GF-D8 (cell line): ENCODE results near the gene STEAP1B.
"Not testable (repeated sequence)": the region's sequence is repeated elsewhere in the genome, so short reads cannot be mapped to it uniquely, and the experiment has no call there.

Experiments used
- DNase-seq: peaks from one replicate; lab custom pipeline; 2025; lab: John Stamatoyannopoulos, UW

The STEAP1B gene

DNA sequence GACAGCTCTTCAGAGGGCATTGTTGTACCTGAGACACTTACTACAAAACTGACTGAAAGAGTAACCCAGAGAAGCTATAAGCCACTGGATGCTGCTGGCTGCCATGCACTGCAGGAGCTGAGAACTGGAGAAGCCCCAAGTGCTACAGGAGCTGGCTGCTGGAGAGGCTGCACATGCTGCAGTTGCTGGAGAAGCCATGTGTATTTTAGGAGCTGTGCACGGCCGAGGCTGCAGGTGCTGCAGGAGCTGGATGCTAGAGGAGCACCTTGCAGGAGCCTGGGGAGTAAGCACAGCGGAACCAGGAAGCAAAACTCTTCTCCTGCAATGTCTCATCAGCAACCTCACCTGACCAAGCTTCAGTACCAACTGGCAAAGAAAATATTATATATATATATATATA lies 45.5 kb downstream of the STEAP1B start:
- no peak for DNase-seq

DNA sequence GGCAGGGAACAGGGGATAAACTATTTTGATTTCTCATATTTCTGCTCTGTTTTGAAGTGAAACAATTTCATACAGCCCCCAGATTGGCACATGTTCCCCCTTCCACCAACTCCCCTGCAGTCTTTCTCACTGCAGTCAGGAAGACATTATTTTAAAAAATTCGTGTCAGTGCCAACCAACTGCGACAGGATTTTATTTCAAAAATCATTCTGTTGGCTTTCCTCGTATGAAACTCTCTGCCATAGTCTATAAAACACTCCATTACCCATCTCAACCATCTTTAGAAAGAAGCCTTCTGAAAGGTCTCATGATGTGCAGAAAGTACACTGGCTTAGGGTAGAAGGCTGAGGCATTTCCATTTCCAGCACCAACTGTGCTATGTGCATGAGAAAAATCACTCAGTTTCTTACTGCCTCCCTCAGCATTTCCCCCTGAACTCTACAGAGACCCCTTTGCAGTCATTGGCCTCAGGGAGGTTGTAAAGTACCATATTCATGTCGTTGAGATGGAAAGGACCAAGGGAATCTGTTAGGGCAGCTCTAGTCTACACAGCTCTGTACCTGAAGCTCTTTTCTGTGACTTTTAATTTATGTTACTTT lies 46.9 kb downstream of the STEAP1B start:
- no peak for DNase-seq

DNA sequence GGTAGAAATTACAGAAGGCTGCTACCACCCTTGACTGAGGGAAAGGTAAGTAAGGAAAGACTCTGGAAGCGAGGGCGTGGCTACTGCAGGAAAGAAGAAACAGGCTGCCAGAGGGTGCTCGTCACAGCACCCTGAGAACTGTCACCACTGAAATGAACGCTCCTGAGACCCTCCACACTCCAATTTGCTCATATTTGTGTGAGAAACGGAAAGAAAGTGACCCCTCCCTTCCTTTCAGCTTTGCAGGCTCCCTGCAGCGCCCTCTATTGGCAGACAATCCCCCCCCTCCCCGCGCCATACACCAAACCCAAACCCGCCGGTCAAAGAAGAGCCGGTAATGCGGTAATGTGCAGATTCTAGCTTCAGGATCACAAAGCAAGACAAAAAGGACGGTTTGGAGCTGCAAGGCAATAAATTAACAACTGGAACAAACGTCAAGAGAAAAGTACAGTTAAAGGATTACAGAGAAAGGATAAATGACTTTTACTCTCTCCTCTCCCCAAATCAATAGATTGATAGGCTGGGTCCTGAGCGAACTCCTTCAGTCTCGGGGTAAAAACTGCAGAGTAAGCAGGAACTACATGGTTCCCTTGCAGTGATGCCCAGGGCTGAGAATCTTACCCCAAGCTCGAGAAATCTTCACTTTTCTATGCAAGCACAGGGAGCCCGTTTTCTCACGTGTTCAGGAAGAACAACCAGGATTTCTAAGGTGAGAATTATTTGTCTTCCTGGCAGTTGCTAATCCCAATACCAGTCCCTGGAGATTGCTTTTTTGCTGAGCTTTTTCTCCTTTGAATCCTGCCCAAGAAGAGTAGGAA lies 47.6 kb downstream of the STEAP1B start:
- DNase-seq, result no peak

DNA sequence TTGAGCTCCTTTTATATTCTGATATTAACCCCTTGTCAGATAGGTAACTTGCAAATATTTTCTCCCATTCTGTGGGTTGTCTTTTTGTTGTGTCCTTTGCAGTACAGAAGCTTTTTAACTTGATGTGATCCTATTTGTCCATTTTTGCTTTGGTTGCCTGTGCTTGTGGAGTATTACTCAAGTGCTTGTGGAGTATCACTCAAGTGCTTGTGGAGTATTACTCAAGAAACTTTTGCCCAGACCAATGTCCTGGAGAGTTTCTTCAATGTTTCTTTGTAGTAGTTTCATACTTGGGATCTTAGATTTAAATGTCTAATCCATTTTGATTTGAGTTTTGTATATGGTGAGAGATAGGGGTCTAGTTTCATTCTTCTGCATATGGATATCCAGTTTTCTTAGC lies 50.0 kb downstream of the STEAP1B start:
- not testable (repeated sequence) for DNase-seq

DNA sequence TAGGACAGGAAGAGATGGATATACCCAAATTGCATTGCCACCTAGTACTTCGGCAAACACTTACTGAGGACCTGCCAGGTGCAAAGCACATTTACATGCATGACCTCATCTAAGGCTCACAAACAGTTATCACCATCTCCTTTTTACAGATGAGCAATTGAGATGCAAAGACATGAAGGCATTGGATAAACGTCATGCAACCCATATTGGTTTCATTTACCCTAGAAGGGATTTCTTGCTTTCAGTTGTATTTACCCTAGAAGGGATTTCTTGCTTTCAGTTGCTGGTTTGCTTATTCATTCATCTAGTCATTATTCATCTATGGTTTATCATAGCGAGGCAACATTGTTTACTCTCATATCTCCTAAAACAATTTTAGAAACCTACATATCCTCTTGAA lies 52.2 kb downstream of the STEAP1B start:
- no peak for DNase-seq

DNA sequence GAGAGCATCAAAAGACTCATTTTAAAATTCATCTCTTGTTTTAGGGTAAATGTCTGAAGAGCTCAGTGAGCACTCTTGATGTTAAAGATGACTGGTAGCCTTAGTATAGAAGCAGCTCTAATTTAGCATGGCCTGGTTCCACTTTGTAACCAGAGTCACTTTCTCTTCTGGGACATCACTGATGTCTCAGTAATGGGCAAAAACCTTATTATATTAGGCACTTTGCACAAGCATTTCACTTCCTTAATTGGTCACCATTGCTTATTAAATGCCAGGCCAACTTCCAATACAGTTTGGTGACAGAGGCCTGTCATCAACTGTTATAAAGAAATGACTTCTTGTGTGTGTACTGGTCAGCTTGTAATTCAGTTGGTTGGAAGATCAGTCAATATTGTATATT lies 53.0 kb downstream of the STEAP1B start:
- DNase-seq, result no peak

DNA sequence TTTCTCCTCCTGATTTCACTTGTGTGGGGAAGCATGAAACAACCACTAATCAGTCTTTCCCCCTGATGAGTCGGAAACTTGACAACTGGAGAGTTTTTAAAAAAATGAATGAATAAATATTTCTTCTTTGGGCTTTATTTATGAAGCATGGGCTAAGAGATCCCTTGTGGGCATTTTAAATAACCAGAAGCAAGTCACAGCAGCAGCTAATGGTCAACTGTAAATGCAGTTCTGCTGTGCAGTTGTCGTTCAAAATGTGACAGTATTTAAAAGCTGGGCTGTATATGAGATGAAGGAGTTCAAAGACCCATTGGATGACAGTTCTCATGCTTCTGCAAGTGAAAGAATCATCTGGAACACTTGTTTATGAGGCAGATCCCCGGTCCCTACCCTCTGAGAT lies 54.1 kb downstream of the STEAP1B start:
- no peak for DNase-seq

DNA sequence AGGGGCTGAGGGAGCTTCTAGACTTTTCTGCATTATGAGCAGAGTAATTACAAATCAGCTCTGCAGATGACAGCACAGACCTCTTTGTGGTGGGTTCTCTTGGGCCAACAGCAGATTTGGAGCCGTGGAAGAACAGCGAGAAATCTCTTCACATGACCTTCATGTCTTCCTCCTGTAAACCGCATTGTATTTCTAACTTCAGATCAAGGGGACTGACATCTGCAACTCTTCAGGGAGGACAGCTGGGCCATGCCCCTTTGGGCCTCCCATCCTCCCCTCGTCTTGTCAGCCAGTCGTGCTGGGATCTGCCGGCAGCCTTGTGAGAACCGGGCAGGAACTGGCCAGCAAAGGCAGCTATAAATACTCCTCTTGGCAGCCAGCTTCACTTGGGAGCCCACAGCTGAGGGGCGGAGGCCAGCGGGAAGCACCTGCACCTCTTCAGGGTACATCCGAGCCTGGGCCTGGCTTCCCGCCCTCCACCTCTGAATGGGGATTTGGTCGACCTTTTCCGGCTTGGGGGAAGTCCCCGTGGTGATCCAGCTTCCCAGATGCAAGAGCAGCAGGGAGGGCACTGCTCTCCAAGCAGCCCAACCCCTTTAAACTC lies 54.7 kb downstream of the STEAP1B start:
- DNase-seq, result no peak

DNA sequence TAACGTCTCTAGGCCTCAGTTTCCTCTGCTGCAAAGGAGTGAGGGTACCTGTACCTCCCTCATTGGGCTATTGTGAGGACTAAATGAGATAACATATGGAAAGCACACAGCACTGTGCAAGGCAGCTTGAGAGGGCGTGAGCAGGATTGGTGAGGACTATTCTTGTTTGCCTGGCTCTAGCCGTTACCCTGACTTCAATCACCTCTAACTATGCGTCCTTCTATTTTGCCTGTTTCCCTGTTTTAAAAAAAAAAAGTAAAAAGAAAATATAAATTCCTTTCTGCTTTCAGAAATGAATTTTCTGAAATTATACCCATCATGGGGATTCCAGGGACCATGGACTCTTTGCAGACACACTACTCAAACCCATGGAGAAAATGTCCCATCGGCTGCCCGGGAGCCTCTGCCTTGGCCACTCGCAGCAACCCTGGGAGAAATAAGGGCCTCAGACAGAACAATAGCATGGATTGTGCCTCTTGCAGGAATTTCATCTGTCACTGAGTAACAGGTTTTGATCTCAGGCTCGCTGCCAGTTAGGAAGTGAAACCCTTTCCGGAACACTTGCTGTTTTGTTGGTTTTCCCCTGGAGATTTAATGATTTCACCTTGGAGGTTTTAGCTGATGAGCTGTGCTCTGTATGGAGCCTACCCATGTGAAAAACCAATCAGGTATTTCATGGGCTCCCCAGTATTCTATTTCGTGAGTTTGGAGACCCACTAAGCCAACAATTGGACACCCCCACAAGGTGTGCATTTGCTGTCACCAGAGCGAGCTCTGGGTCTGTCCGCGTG lies 55.6 kb downstream of the STEAP1B start:
- DNase-seq, result no peak

DNA sequence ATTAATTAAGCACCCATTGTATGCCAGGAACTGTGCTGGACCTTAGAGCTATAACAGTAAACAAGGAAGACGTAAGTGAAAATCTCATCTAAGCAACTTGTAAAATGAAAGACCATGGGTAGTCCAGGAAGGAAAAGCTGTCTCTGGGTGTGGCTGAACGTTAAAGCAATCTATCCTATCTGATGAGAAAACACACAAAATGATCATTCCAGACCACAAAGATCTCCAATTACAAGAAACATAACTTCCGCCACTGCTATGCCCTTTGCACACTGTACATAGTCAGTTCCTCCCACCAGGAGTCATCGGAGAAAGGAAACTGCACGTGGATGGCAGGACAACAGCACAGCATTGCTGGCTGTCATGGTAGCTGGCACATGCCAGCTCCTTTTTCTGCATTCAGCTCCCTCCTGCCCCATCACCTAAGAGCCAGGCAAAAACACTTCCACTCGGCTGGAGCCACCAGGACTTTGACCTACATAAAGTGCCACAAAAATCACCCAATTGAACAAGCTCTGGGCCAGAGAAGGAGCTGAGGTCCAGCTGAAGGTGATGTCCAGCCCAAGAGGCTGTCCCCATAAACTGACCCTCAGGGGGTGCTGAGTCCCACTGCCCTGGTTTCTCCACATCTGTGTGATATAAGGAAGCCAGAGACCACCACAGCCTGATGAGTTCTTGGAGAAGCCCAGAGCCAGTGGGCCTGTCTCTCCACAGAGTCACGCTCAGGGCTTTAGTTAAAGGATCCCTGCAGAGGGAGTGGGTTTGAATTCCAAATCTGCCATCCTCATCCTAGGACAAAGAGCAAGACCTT lies 56.4 kb downstream of the STEAP1B start:
- peak; percentile 17 for DNase-seq

DNA sequence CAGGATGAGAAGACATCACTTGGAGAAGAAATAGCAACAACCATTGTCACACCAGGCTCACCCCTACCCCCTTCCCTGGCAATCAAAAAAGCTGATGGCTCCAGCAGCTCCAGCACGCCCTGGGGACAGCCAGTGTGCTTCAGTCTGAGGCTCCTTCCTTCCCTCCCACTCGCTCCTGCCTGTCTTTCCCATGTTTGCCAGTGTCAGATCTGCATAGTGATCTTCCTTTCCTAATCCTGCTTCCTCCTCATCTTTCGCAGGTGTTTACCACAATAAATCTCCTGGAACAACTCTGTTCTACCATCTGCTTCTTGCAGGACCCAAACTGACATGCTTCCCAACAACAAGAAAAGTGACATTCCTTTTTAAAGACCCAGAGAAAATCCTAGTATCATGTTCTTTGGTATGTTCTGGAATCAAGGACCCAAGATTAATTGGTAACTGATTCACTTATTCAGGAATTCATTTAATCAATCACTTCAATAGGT lies 57.1 kb downstream of the STEAP1B start:
- no peak for DNase-seq

DNA sequence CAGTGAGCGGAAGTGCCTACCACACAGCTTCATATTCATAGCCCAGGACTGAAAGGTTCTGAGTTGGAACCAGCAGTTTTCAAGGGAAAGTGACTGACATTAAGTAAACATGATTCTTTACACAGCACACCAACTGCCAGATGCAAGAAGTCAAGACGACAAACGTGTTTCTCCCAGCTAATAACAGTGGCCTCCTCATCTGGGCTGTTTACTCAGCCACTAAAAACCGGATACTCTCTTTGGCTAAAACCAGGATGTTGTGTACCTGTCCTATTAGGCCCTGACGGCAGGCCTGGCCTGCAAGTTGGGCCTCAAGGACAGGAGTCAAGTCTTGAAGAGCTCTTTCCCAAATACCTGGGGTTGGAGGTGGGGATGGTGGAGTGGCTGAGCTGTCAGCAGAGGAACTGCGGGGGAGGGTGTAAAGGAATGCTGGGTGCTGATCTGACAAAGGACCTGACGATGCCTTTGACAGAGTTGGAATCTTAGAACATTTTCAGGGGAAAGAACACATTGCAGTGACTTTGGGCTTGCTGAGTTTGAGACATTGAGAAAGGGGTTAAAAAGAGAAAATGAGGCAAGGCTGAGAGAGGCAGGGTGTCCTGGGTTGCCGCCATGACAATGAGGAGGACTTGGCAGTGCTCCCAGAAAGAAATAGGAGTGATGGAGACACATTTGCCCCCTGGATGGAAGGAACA lies 57.7 kb downstream of the STEAP1B start:
- DNase-seq, result no peak

DNA sequence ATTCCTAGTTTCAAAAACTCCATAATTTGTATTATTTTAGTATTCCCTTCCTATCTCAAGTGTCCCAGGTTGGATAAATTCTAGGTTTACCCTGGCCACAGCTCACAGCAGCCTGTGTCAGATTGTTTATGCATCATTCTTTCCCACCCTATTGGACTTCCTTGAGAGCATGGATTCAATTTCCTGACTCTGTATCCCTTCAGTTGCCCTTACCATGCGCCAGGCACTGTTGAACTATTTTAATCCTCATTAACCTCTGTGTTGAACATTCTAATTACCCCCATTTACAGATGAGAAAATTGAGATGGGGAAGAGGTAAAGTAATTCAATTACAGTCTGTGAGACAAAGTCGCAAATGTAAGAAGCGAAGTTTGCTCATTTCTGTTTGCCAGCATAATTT lies 58.8 kb downstream of the STEAP1B start:
- DNase-seq, result no peak

DNA sequence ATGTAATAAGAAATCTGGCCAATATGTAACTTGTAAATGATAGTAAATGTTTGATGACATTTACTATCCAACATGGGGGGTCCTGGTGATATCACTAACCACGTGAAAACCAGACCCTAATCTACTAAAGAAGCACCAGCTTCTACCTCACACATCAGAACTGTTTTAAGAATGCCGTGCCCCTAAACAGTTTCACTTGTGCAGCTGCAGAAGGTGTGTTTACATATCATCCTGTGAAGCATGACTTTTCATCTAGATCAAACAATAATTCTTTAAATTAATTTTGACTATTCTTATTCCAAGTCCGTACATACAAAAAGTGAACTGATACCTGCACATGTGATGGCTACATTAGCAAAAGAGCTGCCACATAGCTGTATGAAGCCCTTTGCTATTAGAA lies 61.0 kb downstream of the STEAP1B start:
- DNase-seq, result no peak

DNA sequence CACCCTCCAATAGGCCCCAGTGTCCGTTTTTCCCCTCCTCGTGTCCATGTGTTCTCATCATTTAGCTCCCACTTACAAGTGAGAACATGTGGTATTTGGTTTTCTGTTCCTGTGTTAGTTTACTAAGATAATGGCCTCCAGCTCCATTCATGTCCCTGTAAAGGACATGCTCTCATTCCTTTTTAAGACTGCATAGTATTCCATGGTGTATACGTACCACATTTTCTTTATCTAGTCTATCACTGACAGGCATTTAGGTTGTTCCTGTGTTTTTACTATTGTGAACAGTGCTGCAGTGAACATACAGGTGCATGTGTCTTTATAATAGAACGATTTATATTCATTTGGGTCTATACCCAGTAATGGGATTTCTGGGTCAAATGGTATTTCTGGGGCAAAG lies 63.4 kb downstream of the STEAP1B start:
- DNase-seq, result not testable (repeated sequence)

DNA sequence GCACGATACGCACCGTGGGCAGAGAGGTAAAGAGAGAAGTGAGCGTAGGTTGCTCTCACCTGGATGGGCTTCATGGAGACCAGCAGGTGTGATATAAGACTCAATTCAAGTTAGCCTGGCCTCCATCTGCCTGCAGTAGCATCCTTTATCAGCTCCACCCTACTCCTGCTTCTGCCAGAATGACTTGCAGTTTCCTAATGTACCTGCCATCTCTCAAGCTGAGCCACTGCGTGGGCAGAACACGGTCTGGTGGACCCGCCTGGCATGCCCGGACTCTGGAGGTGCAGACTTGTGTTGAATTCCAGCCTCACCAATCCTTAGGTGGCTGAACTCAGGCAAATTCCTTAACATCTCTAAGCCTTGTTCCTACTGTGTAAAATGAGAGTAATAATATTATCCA lies 64.3 kb downstream of the STEAP1B start:
- DNase-seq, result no peak

DNA sequence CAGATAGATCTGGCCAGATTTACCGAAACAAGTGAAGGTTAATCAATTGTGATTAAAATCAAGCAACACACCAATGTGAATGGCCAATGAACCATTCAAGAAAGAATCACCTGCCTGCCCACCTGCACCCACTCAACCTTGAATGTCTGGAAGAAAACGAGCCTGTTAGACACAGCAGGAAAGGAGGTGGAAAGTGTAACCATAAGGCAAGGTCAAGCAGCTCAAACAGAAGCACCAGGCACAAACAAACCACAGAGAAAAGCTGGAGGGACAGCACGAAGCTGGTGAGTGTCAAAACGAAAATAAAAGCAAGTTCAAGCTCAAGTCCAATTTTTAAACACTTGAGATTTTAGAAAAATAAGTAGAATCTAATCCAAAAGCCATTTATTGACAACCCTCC lies 64.9 kb downstream of the STEAP1B start:
- no peak for DNase-seq

DNA sequence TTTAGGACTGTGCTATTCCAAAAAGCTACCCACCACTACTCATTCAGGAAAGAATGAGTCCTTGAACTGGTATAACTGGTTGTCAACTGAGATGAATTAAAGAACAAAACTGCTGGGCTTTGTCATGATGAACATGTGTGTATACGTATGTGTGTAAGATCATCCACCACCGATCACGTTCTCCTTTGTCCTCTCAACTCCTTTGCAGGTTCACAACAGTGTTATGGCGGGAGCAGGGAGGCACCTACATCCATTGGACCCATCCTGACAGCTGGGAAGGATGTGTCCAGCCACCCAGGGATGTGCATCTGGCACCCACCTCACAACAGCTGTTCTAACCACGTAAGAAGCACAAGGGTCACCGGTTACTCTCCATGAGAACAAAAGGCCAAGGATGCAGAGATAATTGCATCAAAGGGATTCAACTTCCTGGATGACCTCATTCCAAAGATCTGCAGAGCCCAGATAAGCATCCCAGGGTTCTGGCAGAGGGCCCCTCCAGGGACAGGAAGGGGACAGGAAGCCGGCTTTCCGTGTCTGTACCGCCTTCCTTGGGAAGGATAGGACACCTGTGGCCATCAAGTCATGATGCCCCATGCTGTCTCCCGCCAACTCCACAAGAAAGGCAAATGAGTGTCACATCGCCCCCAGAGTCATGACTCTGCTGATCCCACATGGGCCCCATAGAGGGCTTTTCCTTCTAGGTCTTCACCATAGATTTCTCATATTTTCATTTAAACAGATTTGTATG lies 66.1 kb downstream of the STEAP1B start:
- no peak for DNase-seq

DNA sequence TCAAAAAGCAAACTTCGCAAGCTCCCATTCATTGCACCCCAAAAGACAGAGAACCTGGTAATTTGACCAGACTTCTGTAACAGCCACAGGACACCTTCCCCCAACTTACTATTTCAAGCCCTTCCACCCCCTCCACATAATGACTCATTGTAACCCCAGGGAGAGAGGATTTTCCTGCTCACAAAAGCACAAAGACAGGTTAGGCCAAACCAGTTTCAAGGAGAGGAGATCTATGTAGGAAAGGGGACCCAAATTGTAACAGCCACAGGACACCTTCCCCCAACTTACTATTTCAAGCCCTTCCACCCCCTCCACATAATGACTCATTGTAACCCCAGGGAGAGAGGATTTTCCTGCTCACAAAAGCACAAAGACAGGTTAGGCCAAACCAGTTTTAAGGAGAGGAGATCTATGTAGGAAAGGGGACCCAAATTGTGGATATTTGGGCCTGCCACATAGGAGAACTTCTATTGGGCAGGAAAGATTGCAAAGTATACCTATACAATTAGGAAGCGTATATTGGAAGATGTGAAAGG lies 66.8 kb downstream of the STEAP1B start:
- DNase-seq, result not testable (repeated sequence)

DNA sequence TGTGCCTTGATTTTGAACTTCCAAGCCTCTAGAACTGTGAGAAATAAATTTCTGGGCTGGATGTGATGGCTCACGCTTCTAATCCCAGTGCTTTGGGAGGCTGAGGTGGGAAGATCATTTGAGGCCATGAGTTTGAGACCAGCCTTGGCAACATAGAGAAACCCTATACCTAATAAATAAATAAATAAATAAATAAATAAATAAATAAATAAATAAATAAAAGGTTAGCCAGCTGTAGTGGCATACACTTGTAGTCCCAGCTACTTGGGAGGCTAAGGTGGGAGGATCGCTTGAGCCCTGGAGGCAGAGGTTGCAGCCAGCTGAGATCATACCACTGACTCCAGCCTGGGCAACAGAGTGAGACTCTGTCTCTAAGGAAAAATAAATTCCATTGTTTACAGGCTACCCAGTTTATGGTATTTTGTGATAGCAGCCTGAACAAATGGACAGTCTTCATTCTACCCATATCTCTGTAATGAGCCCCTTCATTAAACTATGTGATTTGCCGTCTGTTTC lies 67.7 kb downstream of the STEAP1B start:
- no peak for DNase-seq
